ENCODE results near the gene TEAD2. TPM values are rescaled to one million over a fixed set of nuclear protein-coding genes. Genes with fewer than 3 reads are reported as not detected.

The TEAD2 gene
- total RNA-seq, 1 donor from 2014 or later: 34.2 TPM

- DNase-seq (ENCODE audit: low read depth): no peak
These were observed 13.7 kb downstream of the TEAD2 start for GRCh38 chr19:49348305-49349189.

DNA sequence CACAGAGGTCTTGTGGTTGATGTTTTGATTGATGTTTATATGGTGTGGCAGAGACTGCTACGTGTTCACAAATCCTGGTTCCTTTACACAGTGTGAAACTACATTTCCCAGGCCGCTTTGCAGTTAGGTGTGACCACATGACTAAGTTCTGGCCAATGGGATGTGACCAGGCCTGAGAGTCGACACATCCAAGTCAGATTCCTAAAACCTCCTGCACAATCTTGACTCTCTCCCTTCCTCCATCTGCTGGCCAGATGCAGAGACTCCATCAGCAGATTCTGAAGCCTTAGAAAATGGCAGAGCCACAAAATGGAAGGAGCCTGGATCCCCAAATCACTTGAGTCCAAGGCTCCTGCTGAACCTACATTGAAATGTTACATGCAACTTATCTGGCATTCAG, 14.4 kb downstream of the TEAD2 start:
- DNase-seq (ENCODE audit: low read depth): peak; percentile 53

DNA sequence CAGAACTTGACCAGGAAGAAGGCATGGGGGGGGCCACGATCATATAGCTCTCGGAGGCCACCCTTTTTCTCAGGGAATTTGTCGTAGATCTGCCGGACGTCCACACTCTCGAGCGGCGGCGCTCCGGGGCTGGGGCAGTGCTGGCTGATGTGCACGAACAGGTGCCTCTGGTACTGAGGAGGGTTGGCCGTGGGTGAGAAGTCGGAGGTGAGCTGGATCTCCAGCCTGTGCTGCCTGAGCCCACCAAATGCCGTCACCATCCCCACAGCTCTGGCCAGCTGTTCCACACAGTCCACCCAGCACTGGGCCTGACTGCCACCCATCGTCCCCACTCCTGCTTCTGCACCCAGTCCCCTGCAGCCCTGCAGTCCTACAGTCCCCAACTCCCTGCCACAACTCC, 15.0 kb downstream of the TEAD2 start:
- no peak for DNase-seq (ENCODE audit: low read depth)

DNA sequence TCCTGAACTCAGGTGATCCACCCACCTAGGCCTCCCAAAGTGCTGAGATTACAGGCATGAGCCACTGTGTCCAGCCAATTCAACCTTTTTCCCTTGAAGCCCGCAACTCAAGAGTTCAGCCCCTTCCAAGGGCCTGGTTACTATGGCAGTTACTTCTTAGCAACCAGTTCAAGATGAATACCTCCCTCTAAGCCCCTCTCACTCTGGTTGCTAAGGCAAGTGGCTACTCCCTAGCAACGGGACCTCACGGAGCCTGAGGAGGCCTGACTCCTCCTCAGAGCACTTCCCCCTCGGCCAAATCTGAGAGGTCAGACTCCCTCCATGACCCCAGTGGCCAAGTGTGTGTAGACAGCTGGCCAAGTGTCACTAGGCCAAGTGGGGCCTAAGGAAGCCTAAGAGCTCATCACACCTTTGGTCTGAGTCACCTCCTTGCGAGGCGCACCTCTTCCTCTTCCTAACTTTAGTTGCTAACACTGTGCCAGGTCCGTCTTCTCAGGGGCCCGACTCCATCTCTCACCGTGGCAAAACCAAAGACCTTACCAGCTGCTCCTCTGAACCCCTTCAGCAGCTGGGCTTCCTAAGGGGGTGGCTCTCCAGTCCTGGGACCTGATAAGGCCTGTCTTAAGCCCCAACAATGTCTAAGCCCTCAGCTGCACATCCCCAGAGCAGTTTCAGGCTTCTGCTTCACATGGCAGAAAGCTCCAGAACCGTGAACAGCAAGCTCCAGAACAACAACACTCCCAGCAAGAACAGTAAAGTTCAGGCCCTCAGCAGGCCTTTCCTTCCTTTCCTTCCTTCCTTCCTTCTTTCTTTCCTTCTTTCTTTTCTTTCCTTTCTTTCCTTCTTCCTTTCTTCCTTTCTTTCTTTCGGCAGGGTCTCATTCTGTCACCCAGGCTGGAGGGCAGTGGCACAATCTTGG, 17.5 kb downstream of the TEAD2 start:
- no peak for DNase-seq (ENCODE audit: low read depth)

DNA sequence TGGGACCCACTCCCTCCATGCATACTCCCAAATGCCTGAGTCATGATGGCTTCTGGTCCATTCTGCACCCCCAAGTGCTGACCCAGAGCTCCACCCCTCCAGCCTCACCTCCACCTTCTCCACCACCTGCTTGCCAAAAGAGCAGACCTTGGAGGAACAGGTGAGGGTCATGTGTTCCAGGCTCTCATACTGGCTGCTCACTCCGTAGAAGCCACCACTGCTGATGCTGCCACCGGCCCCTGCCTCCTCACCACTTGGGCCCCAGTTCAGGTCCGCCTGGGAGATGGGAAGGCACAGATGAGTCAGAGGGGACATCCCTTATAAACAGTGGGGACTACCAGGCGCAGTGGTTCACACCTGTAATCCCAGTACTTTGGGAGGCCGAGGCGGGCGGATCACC, 19.1 kb downstream of the TEAD2 start:
- no peak for DNase-seq (ENCODE audit: low read depth)

DNA sequence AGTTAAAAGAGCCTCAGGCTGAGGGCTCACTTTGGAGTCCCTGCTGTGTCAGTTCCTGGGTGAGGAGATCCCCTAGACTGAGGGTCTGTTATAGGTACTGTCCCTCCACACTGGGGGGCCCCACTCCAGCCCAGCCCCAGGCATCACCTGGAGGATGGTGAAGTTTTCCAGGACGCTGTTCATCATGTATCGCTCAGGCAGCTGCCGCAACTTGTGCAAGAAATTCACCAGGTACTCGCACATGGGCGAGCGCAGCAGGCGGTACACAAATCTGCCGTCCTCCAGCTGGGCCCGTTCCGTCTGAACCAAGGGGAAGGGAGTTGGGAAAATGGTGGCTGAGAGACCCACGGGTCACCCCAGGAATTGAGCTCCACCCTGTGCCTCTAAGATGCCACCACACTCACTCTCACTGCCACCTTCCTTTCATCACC, 19.9 kb downstream of the TEAD2 start:
- no peak for DNase-seq (ENCODE audit: low read depth)

GRCh38 chr19:49340865-49341718, 21.1 kb downstream of the TEAD2 start:
- DNase-seq (ENCODE audit: low read depth): no peak

DNA sequence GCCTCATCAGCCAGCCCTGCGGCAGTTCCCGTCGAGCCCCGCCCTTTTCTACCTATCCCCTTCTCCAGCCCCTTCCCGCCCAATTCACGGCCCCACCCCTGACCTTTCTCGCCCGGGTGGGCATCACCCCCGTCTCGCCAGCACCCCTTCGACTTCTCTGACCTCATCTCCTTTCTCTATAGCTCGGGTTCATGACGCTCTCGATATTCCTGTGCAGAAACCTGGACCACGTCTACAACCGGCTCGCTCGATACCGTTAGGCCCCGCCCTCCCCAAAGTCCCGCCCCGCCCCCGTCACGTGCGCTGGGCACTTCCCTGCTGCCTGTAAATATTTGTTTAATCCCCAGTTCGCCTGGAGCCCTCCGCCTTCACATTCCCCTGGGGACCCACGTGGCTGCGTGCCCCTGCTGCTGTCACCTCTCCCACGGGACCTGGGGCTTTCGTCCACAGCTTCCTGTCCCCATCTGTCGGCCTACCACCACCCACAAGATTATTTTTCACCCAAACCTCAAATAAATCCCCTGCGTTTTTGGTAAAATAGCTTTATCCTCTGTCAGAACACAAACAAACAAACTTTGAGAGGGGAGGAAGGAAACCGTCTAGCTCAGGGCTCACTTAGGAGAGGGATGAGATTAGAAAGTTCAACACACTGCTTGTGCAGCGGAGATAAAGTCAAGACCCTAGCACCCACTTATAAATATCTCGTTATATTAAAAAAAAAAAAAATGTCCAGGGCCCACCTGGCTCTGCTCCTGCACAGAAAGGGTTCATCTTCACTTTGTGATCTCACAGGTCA, 21.9 kb downstream of the TEAD2 start:
- DNase-seq (ENCODE audit: low read depth): peak; percentile 25

- DNase-seq (ENCODE audit: low read depth): peak; percentile 86
These were observed 22.7 kb downstream of the TEAD2 start for GRCh38 chr19:49339301-49340068.

GRCh38 chr19:49338691-49339300, 23.4 kb downstream of the TEAD2 start:
- DNase-seq (ENCODE audit: low read depth): peak; percentile 64

DNA sequence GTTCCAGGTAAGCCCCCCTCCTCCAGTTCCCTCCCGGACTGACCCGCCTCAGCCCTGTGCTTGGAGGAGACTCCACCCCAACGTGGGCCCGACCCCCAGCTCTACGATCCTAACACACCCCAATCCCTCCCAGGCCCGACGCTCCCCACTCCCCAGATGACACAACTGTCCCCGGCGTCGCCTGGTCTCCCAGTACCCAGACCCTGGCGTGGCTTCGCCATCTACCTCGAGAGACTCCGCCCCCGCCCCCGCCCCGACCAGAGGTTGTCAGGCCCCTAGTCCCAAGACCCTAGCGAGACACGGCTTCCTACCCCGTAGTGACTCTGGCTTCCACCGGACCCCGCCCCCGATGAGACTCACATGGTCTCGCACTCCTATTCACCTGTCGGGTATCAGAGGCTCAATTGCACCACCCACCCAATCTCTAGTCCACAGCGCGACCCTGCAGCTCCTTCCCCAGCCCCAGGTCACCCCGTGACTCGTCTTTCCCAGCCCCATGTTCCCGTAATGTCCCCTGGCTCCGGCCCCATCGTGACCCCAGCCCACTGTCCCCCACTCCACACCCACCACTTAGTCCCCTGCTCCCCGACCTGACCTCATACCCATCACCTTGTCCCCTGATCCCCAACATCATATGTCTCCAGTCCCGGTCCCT, 24.1 kb downstream of the TEAD2 start:
- DNase-seq (ENCODE audit: low read depth): no peak

DNA sequence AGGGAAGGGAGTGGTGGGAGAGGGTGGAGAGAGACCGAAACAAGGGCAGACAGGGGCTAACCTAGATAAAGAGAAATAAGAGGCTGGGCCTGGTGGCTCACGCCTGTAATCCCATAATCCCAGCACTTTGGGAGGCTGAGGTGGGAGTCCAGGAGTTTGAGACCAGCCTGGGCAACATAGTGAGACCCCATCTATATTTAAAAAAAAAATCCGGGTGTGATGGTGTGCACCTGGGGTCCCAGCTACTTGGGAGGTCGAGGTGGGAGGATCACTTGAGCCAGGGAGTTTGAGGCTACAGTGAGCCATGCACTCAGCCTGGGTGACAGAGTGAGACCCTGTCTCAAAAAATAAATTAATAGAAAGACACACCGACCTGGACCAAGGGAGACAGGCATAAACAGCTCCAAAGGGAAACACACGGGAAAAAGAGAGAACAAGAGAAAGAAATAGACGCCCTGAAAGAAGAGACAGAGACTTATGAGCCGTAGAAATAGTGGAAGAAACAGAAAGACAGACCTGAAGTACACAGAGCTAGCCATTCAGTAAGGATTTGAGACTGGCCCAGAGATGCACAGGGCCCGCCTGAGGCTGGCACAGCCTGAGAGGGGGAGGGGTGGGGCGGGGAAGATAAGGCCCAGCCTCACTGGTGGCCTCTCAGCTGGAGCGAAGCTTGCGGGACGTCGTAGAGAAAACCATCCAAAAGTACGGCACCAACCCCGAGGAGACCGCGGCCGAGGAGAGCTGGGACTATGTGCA, 24.8 kb downstream of the TEAD2 start:
- DNase-seq (ENCODE audit: low read depth): no peak

GRCh38 chr19:49336482-49337266, 25.5 kb downstream of the TEAD2 start:
- no peak for DNase-seq (ENCODE audit: low read depth)

DNA sequence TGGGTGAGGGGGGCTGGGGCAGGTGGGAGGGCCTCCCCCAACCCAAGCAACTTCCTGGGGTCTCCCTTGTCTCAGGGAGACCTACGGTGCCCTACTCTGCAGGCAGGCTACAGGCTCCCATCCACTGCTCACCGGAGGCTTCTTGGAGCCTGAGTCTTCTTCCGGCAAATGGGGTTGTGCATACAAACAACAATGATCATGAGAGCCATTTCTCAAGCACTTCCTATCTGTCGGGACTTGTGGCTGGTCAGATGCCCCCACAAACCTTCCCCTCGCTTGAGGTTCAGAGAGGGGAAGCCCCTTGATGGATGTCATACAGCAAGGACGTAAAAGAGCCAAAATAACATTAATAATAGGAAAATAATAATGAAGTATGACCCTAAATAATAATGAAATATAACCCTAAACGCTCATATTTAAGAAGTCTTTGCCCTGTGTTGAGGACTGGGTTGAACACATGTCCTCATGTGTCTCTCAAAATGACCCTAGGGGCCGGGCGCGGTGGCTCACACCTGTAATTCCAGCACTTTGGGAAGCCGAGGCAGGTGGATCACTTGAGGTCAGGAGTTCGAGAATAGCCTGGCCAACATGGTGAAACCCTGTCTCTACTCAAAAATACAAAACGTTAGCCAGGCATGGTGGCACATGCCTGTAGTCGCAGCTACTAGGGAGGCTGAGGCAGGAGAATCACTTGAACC, 26.3 kb downstream of the TEAD2 start:
- no peak for DNase-seq (ENCODE audit: low read depth)

- DNase-seq (ENCODE audit: low read depth): no peak
These were observed 27.0 kb downstream of the TEAD2 start, which contains the start of gene CD37 for GRCh38 chr19:49335071-49335783. Gene CD37 (plus strand): TSS chr19:49335406. CDS start chr19:49335541, 135 bp downstream.

DNA sequence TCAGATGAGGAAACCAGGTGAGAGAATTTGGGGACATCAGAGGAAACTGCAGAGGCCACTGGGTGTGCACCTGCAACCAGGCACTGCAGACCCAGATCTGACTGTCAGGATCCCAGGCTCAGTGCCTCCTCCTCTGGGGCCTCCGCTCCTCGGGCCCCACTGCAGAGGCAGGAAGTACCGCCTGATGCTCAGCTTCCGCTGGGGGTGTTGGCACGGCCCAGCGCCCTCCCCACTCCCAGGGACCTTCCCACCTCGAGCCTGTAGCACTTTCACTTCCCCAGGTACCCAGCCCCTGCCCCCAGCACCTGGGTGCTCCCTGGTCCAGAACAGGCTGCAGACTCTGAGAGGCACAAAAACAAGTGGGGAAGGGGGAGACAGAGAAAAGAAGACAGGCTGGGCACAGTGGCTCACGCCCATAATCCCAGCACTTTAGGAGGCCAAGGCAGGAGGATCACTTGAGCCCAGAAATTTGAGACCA, 28.4 kb downstream of the TEAD2 start:
- DNase-seq (ENCODE audit: low read depth): no peak
